ENCODE data around the gene USHBP1. TPM values are rescaled to one million over a fixed set of nuclear protein-coding genes. Genes with fewer than 3 reads are reported as not detected.

USHBP1 gene
- total and polyA plus RNA-seq, 2 of the 4 experiments (the other 2 are of a cell fraction) = not detected

DNA sequence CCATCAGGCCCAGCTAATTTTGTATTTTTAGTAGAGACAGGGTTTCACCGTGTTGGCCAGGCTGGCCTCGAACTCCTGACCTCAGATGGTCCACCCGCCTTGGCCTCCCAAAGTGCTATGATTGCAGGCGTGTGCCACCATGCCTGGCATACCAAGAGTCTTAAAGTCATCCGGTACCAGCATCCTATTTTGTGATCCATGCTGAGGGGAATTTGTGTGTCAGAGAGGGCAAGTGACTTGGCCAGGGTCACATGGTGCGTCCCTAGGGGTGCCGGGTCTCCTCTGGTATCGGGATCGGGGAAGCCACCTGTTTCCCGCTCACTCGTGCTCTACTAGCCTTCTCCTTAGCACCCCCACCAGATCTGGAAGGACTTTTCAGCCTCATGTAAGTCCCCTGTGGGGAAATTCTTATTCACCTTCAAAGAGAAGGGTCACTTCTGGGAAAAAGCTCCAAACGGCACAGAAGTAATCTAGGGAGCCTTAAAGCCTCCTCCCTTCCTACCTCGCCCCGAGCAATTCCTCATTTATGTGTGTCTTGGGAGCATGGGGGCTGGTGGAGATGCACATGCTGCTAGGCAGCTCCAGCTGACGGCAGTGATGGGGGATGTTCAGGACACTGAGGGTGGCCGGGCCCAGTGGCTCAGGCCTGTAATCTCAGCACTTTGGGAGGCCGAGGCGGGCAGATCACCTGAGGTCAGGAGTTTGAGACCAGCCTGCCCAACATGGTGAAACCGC lies 11.1 kb upstream of the USHBP1 start:
- Histone ChIP-seq H4K20me1 (ENCODE audit: insufficient read depth, low read length) (no peaks in the 10 kb centered on the region), H3K18ac (ENCODE audit: low read depth, low read length) (no peak overlapping the region), H3K23ac (ENCODE audit: low read depth, low read length) (no peak overlapping the region), H2BK20ac (ENCODE audit: low read depth, low read length) (no peak overlapping the region), H3K4me1 (ENCODE audit: control insufficient read depth, insufficient read depth, low read length) (no peaks in the 10 kb centered on the region), H2BK5ac (ENCODE audit: low read depth, low read length, poor library complexity, severe bottlenecking) (no peak overlapping the region), H3K9me3 (ENCODE audit: control insufficient read depth, insufficient read depth, low read length) (no peaks in the 10 kb centered on the region), H3K14ac (replicated peaks; ENCODE audit: low read depth, low read length) (no peak overlapping the region), H2BK120ac (ENCODE audit: low read depth, low read length) (no peak overlapping the region), H3K9me1 (ENCODE audit: insufficient read depth, low read length) (no peaks in the 10 kb centered on the region), H2BK15ac (ENCODE audit: low read depth, low read length) (no peak overlapping the region), H2AK5ac (ENCODE audit: low read depth, low read length) (no peak overlapping the region), H3K4me2 (ENCODE audit: low read depth, low read length) (no peak overlapping the region), H3K79me1 (ENCODE audit: low read depth in 1 of 2, low read length in 2 of 2) (0 out of 4 replicates have a peak, but pooled peaks cover 0 to 5% of the 10 kb centered on the region in 2 experiments), H3K9ac (ENCODE audit: low read depth, low read length) (no peak overlapping the region), H3K27ac (ENCODE audit: insufficient read depth, low read length) (no peak overlapping the region), H2AK9ac (replicated peaks; ENCODE audit: low read depth, low read length, poor library complexity) (no peak overlapping the region), H3K56ac (ENCODE audit: extremely low read depth, insufficient read depth, low read length) (no peak overlapping the region), H3K36me3 (ENCODE audit: control insufficient read depth, insufficient read depth, low read length) (peaks cover 42% of the 10 kb centered on the region), H3K4ac (ENCODE audit: low read depth, low read length) (no peak overlapping the region), H3K4me3 (ENCODE audit: insufficient read depth, low read depth, low read length) (no peak overlapping the region), H2AFZ (replicated peaks; ENCODE audit: low read length, poor library complexity) (no peak overlapping the region), H3K27me3 (ENCODE audit: control insufficient read depth, insufficient read depth, low read length) (no peaks in the 10 kb centered on the region), H4K91ac (ENCODE audit: insufficient read depth, low read depth, low read length) (no peak overlapping the region), H4K5ac (ENCODE audit: low read depth, low read length) (no peak overlapping the region), H4K8ac (ENCODE audit: low read depth in 2 of 2, low read length in 2 of 2) (no peak overlapping the region)
- ChIA-PET CTCF (interaction anchor here (0.7 kb wide), 1 partner anchor 137 kb away, joined by 3 read pairs; no protein-coding TSS in a partner anchor), POLR2A (ENCODE audit: unreplicated experiment) (no interaction called here)
- ATAC-seq (ENCODE audit: low read depth) (no peak), DNase-seq (no peak)
- BruUV-seq (replicated peaks) = no TSS peak
- dilution Hi-C loops (cut with HindIII; ENCODE audit: low sequenced_read_pairs, unreplicated experiment) (no loop called here), in situ Hi-C loops (cut with MboI; ENCODE audit: low sequenced_read_pairs) (no loop called here), intact Hi-C loops (cut with micrococcal nuclease) (no loop called here)
- 88% methylated on average over 5 of the region's 19 CpGs; no CpG with 5 or more reads in 1 of the 2 experiments for WGBS, 2 experiments (ENCODE audit: extremely low coverage in 2 of 2, insufficient read length in 1 of 2)
- TF ChIP-seq, protein P1, sequence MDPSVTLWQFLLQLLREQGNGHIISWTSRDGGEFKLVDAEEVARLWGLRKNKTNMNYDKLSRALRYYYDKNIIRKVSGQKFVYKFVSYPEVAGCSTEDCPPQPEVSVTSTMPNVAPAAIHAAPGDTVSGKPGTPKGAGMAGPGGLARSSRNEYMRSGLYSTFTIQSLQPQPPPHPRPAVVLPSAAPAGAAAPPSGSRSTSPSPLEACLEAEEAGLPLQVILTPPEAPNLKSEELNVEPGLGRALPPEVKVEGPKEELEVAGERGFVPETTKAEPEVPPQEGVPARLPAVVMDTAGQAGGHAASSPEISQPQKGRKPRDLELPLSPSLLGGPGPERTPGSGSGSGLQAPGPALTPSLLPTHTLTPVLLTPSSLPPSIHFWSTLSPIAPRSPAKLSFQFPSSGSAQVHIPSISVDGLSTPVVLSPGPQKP (IDR thresholded peaks at IDR 0.05; ENCODE audit: borderline replicate concordance, low read depth, low read length) = no peak
- TF ChIP-seq, protein P2, sequence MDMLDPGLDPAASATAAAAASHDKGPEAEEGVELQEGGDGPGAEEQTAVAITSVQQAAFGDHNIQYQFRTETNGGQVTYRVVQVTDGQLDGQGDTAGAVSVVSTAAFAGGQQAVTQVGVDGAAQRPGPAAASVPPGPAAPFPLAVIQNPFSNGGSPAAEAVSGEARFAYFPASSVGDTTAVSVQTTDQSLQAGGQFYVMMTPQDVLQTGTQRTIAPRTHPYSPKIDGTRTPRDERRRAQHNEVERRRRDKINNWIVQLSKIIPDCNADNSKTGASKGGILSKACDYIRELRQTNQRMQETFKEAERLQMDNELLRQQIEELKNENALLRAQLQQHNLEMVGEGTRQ (IDR thresholded peaks at IDR 0.05; ENCODE audit: low read depth, low read length) = no peak
- TF ChIP-seq POLR2A (IDR thresholded peaks at IDR 0.05; ENCODE audit: low read depth, low read length) = no peak
- no peak for TF ChIP-seq MAZ (IDR thresholded peaks at IDR 0.05; ENCODE audit: borderline replicate concordance, low read depth, low read length)
- TF ChIP-seq MAFK (IDR thresholded peaks at IDR 0.05; ENCODE audit: low read depth, low read length) = no peak
- TF ChIP-seq NFE2L2 (IDR thresholded peaks at IDR 0.05; ENCODE audit: low read depth, low read length) = no peak
- no peak for TF ChIP-seq RCOR1 (IDR thresholded peaks at IDR 0.05; ENCODE audit: insufficient replicate concordance, low read length)
- no peak for TF ChIP-seq CHD1 (IDR thresholded peaks at IDR 0.05; ENCODE audit: low read depth, low read length)
- no peak for TF ChIP-seq SMC3 (IDR thresholded peaks at IDR 0.05; ENCODE audit: low read depth, low read length)
- TF ChIP-seq MXI1 (IDR thresholded peaks at IDR 0.05; ENCODE audit: borderline replicate concordance, low read depth, low read length) = no peak
- TF ChIP-seq FOS (IDR thresholded peaks at IDR 0.05; ENCODE audit: low read depth, low read length) = no peak
- no peak for TF ChIP-seq CEBPB (IDR thresholded peaks at IDR 0.05; ENCODE audit: low read depth, low read length)
- TF ChIP-seq RAD21 (IDR thresholded peaks at IDR 0.05; ENCODE audit: low read length) = no peak
- TF ChIP-seq, protein P3, sequence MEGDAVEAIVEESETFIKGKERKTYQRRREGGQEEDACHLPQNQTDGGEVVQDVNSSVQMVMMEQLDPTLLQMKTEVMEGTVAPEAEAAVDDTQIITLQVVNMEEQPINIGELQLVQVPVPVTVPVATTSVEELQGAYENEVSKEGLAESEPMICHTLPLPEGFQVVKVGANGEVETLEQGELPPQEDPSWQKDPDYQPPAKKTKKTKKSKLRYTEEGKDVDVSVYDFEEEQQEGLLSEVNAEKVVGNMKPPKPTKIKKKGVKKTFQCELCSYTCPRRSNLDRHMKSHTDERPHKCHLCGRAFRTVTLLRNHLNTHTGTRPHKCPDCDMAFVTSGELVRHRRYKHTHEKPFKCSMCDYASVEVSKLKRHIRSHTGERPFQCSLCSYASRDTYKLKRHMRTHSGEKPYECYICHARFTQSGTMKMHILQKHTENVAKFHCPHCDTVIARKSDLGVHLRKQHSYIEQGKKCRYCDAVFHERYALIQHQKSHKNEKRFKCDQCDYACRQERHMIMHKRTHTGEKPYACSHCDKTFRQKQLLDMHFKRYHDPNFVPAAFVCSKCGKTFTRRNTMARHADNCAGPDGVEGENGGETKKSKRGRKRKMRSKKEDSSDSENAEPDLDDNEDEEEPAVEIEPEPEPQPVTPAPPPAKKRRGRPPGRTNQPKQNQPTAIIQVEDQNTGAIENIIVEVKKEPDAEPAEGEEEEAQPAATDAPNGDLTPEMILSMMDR (conservative IDR thresholded peaks at IDR 0.05; ENCODE audit: low read depth, low read length) = no peak
